ENCODE results near the gene JARID2. TPM values are rescaled to one million over a fixed set of nuclear protein-coding genes. Genes with fewer than 3 reads are reported as not detected.
A peak's percentile ranks its signal among the peaks of the same experiment; 100 is the strongest.

JARID2 gene
- total RNA-seq, 1 experiment from 2014 or later: 180 TPM

- TF ChIP-seq ZNF121 (CRISPR knock-in tag; IDR thresholded peaks at IDR 0.05) (no peak), OVOL2 (CRISPR knock-in tag; IDR thresholded peaks at IDR 0.05; ENCODE audit: borderline replicate concordance) (no peak), ETV6 (CRISPR knock-in tag; IDR thresholded peaks at IDR 0.05) (no peak), FOXJ3 (CRISPR knock-in tag; IDR thresholded peaks at IDR 0.05; ENCODE audit: borderline replicate concordance) (no peak), ZNF423 (CRISPR knock-in tag; IDR thresholded peaks at IDR 0.05) (no peak)
These were observed 93.2 kb downstream of the JARID2 start (continued) for GRCh38 chr6:15339081-15339480.

GRCh38 chr6:15340105-15340601 is 94.3 kb downstream of the JARID2 start:
- no peak for TF ChIP-seq MYBL2 (CRISPR knock-in tag; IDR thresholded peaks at IDR 0.05)
- TF ChIP-seq JUN (CRISPR knock-in tag; IDR thresholded peaks at IDR 0.05): no peak
- no peak for TF ChIP-seq TEAD4 (CRISPR knock-in tag; IDR thresholded peaks at IDR 0.05)
- TF ChIP-seq IRF2 (CRISPR knock-in tag; IDR thresholded peaks at IDR 0.05; ENCODE audit: borderline replicate concordance, low read depth): no peak
- TF ChIP-seq AFF4 (CRISPR knock-in tag; IDR thresholded peaks at IDR 0.05; ENCODE audit: borderline replicate concordance): no peak
- no peak for TF ChIP-seq GTF2I (CRISPR knock-in tag; conservative IDR thresholded peaks at IDR 0.05)
- no peak for TF ChIP-seq E2F4 (CRISPR knock-in tag; IDR thresholded peaks at IDR 0.05; ENCODE audit: borderline replicate concordance, low read depth)
- no peak for TF ChIP-seq ZNF121 (CRISPR knock-in tag; IDR thresholded peaks at IDR 0.05)
- TF ChIP-seq, protein P1, sequence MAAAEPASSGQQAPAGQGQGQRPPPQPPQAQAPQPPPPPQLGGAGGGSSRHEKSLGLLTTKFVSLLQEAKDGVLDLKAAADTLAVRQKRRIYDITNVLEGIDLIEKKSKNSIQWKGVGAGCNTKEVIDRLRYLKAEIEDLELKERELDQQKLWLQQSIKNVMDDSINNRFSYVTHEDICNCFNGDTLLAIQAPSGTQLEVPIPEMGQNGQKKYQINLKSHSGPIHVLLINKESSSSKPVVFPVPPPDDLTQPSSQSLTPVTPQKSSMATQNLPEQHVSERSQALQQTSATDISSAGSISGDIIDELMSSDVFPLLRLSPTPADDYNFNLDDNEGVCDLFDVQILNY (CRISPR knock-in tag; IDR thresholded peaks at IDR 0.05): no peak
- TF ChIP-seq ELF4 (CRISPR knock-in tag; IDR thresholded peaks at IDR 0.05; ENCODE audit: low read depth): no peak
- TF ChIP-seq ZNF232 (CRISPR knock-in tag; IDR thresholded peaks at IDR 0.05): no peak
- TF ChIP-seq, protein P2, sequence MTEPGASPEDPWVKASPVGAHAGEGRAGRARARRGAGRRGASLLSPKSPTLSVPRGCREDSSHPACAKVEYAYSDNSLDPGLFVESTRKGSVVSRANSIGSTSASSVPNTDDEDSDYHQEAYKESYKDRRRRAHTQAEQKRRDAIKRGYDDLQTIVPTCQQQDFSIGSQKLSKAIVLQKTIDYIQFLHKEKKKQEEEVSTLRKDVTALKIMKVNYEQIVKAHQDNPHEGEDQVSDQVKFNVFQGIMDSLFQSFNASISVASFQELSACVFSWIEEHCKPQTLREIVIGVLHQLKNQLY (CRISPR knock-in tag; IDR thresholded peaks at IDR 0.05): no peak
- TF ChIP-seq ZNF219 (CRISPR knock-in tag; IDR thresholded peaks at IDR 0.05; ENCODE audit: borderline replicate concordance): no peak
- TF ChIP-seq OVOL2 (CRISPR knock-in tag; IDR thresholded peaks at IDR 0.05; ENCODE audit: borderline replicate concordance): no peak
- TF ChIP-seq NFE2L1 (CRISPR knock-in tag; IDR thresholded peaks at IDR 0.05): no peak
- no peak for TF ChIP-seq PRDM15 (CRISPR knock-in tag; IDR thresholded peaks at IDR 0.05)
- TF ChIP-seq MAX (CRISPR knock-in tag; IDR thresholded peaks at IDR 0.05): no peak
- TF ChIP-seq MXD4 (CRISPR knock-in tag; IDR thresholded peaks at IDR 0.05; ENCODE audit: borderline replicate concordance): no peak
- TF ChIP-seq, protein P3, sequence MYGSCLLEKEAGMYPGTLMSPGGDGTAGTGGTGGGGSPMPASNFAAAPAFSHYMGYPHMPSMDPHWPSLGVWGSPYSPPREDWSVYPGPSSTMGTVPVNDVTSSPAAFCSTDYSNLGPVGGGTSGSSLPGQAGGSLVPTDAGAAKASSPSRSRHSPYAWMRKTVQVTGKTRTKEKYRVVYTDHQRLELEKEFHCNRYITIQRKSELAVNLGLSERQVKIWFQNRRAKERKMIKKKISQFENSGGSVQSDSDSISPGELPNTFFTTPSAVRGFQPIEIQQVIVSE (CRISPR knock-in tag; IDR thresholded peaks at IDR 0.05; ENCODE audit: borderline replicate concordance): no peak
- TF ChIP-seq NFYB (CRISPR knock-in tag; conservative IDR thresholded peaks at IDR 0.05; ENCODE audit: low read depth): no peak
- Mint-ChIP-seq H3K27me3 (ENCODE audit: low read depth) (no peaks in the 10 kb centered on the region), H3K4me1 (peaks cover 92% of the 10 kb centered on the region), H3K27ac (peak overlapping the region; percentile 68), H3K9me3 (no peaks in the 10 kb centered on the region), H3K4me3 (peak overlapping the region; percentile 42), H3K36me3 (no peaks in the 10 kb centered on the region)
- no peak for ATAC-seq
- POLR2A ChIA-PET: no interaction called here
- no peak for DNase-seq (ENCODE audit: low spot score)
- CTCF ChIA-PET: no interaction called here

Data from WTC11 (cell line).